SU-DHL-6 (cell line): Measurements from ENCODE around the gene ZDHHC5.

ENCODE experiments used
- CTCF ChIP-seq: fragments of 200-600 bp; sonication (generic); IDR thresholded peaks from one replicate; pipeline ENCODE4 v1.5.1; 2017; ENCODE audit warnings: antibody characterized with exemption, mild to moderate bottlenecking, low read length, moderate library complexity; ENCODE audit not compliant: insufficient read depth, poor library complexity, severe bottlenecking
- EZH2phosphoT487 ChIP-seq: fragments of 200-600 bp; sonication (generic), shearing (Covaris generic); conservative IDR thresholded peaks from 2 replicates; pipeline ENCODE4 v1.6.1; 2018; ENCODE audit warnings: mild to moderate bottlenecking, antibody characterized with exemption, low read length, moderate library complexity, mixed read lengths

- no peak for TF ChIP-seq EZH2phosphoT487
- no peak for TF ChIP-seq CTCF
Measured at GRCh38 chr11:57630171-57630570, 37.7 kb upstream of the ZDHHC5 start.
